ENCODE measurements around the gene PPL. TPM values are rescaled to one million over a fixed set of nuclear protein-coding genes. Genes with fewer than 3 reads are reported as not detected.

Gene PPL
- total RNA-seq, 1 experiment from 2014 or later, result 49.1 TPM

DNA sequence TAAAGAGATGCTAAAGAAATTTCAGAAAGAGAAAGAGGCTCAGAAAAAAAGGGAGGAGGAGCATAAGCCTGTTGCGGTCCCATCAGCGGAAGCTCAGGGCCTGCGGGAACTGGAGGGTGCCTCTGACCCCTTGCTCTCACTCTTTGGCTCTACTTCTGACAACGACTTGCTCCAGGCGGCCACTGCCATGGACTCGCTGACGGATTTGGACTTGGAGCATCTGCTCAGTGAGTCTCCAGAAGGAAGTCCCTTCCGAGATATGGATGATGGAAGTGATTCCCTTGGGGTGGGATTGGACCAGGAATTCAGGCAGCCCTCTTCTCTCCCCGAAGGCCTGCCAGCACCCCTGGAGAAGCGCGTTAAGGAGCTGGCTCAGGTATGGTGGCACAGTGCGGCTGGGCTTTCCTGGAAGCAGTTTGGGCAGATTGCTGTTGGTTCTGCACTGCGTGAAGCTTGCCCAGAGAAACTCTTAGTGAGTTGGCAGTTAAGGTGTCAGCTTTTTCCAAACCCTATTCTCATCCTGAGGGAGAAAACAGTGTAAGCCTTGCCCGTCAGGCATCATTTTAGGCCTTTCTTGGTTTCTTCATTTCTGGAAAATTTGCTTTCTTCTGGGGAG lies 76.1 kb downstream of the PPL start:
- no TSS peak for BruUV-seq (replicated peaks)
- peaks cover 11% of the 10 kb centered on the region for H3K4me1 Mint-ChIP-seq (ENCODE audit: insufficient read depth, unreplicated experiment)
- intact Hi-C loops (cut with micrococcal nuclease), result no loop called here
- DNase-seq (ENCODE audit: unreplicated experiment), result no peak
- TF ChIP-seq, protein P1, sequence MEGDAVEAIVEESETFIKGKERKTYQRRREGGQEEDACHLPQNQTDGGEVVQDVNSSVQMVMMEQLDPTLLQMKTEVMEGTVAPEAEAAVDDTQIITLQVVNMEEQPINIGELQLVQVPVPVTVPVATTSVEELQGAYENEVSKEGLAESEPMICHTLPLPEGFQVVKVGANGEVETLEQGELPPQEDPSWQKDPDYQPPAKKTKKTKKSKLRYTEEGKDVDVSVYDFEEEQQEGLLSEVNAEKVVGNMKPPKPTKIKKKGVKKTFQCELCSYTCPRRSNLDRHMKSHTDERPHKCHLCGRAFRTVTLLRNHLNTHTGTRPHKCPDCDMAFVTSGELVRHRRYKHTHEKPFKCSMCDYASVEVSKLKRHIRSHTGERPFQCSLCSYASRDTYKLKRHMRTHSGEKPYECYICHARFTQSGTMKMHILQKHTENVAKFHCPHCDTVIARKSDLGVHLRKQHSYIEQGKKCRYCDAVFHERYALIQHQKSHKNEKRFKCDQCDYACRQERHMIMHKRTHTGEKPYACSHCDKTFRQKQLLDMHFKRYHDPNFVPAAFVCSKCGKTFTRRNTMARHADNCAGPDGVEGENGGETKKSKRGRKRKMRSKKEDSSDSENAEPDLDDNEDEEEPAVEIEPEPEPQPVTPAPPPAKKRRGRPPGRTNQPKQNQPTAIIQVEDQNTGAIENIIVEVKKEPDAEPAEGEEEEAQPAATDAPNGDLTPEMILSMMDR (IDR thresholded peaks at IDR 0.05; ENCODE audit: unreplicated experiment), result no peak
- POLR2A ChIA-PET, result interaction anchor here (0.6 to 1.8 kb wide), 2 partner anchors 10 to 51 kb away, joined by 3 to 7 read pairs; no protein-coding TSS in a partner anchor
- no peaks in the 10 kb centered on the region for H3K27me3 Mint-ChIP-seq (ENCODE audit: insufficient read depth, unreplicated experiment)
- H3K27ac Mint-ChIP-seq (ENCODE audit: low read depth, unreplicated experiment), result no peak overlapping the region
- peaks cover 65% of the 10 kb centered on the region for H3K36me3 Mint-ChIP-seq (ENCODE audit: insufficient read depth, unreplicated experiment)
- no peaks in the 10 kb centered on the region for H3K9me3 Mint-ChIP-seq (ENCODE audit: unreplicated experiment)
- no peak overlapping the region for H3K4me3 Mint-ChIP-seq (ENCODE audit: unreplicated experiment)
- CTCF ChIA-PET, result interaction anchor here (0.6 kb wide), 1 partner anchor 12 kb away, joined by 3 read pairs; no protein-coding TSS in a partner anchor

DNA sequence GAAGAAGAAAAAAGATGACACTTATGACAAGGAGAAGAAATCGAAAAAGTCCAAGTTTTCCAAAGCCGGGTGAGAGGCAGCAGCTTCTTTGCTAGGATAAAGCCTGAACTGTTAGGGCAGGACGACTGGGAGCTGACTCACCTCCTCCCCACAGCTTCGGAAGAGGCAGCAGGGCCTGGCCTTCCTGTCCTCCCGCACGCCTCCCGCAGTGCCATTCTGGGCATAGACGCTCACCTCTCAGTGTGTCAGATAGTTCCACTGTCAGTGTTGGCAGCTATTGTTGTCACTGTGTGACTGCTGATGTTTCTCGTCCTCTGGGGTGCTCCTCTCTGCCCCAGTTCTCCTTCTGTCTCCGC lies 77.1 kb downstream of the PPL start:
- CTCF ChIA-PET, result no interaction called here
- Mint-ChIP-seq H3K4me3 (ENCODE audit: unreplicated experiment) (no peak overlapping the region), H3K27ac (ENCODE audit: low read depth, unreplicated experiment) (no peak overlapping the region), H3K36me3 (ENCODE audit: insufficient read depth, unreplicated experiment) (peaks cover 69% of the 10 kb centered on the region), H3K4me1 (ENCODE audit: insufficient read depth, unreplicated experiment) (peaks cover 11% of the 10 kb centered on the region), H3K9me3 (ENCODE audit: unreplicated experiment) (no peaks in the 10 kb centered on the region), H3K27me3 (ENCODE audit: insufficient read depth, unreplicated experiment) (no peaks in the 10 kb centered on the region)
- no TSS peak for BruUV-seq (replicated peaks)
- intact Hi-C loops (cut with micrococcal nuclease), result no loop called here
- POLR2A ChIA-PET, result interaction anchor here (0.7 to 1.8 kb wide), 2 partner anchors 9 to 148 kb away, joined by 3 to 7 read pairs; no protein-coding TSS in a partner anchor
- DNase-seq (ENCODE audit: unreplicated experiment), result no peak
- TF ChIP-seq, protein P1 (IDR thresholded peaks at IDR 0.05; ENCODE audit: unreplicated experiment), result no peak

DNA sequence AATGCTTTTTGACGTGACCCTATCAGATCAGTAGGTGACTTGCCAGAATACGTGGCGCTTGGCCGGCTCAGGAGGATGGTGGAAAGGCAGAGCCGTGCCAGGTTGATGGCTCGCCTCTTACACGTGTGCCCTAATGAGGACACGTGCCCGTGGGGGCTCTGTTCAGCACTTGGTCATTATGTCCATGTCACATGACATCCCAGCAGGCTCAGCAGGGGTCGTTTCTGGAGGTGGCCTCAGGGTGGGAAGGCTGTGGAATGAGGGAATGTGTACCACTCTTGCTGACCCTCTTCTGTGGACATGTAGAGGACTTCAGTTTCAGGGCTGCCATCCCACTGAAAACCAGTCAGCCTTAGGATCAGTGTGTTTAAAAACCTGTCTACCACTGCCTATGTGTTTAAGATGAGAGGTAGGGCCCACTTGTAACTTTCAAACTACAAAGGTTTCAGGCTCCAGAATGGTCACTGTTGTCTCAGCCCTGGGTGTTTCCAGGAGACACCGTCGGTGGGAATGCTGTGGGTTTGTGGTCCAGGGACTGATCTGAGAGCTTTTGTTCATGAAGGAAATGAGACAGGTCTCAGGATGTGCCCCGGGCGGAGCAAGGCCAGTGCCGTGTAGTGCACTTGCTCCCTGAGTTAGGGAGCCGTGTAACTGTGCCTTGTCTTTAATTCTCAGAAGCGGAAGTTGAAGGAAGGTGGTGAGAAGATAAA lies 77.6 kb downstream of the PPL start:
- Mint-ChIP-seq H3K4me3 (ENCODE audit: unreplicated experiment) (no peak overlapping the region), H3K4me1 (ENCODE audit: insufficient read depth, unreplicated experiment) (peaks cover 11% of the 10 kb centered on the region), H3K27ac (ENCODE audit: low read depth, unreplicated experiment) (peak overlapping the region; percentile 77), H3K36me3 (ENCODE audit: insufficient read depth, unreplicated experiment) (peaks cover 74% of the 10 kb centered on the region), H3K27me3 (ENCODE audit: insufficient read depth, unreplicated experiment) (no peaks in the 10 kb centered on the region), H3K9me3 (ENCODE audit: unreplicated experiment) (no peaks in the 10 kb centered on the region)
- intact Hi-C loops (cut with micrococcal nuclease), result no loop called here
- ChIA-PET POLR2A (interaction anchor here (0.7 to 1.8 kb wide), 2 partner anchors 8 to 149 kb away, joined by 3 to 7 read pairs; no protein-coding TSS in a partner anchor), CTCF (no interaction called here)
- TF ChIP-seq, protein P1 (IDR thresholded peaks at IDR 0.05; ENCODE audit: unreplicated experiment), result no peak
- DNase-seq (ENCODE audit: unreplicated experiment), result no peak
- no TSS peak for BruUV-seq (replicated peaks)

DNA sequence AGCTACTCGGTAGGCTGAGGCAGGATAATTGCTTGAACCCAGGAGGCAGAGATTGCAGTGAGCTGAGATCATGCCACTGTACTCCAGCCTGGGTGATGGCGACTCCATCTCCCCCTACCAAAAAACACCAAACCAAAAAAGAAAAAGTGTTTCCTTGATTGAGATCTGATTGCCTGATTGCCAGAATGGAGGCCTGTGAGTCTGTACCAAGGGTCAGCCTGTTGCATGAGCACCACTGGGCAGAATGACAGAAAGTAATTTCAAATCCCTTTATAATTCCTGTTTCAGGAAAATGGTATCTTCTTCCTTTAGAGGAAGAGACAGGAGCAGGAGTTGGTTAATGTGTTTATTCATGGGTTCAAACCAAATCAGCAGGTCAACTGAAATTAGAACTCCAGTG lies 81.1 kb downstream of the PPL start:
- H3K4me3 Mint-ChIP-seq (ENCODE audit: unreplicated experiment), result no peak overlapping the region
- H3K36me3 Mint-ChIP-seq (ENCODE audit: insufficient read depth, unreplicated experiment), result peaks cover 89% of the 10 kb centered on the region
- POLR2A ChIA-PET, result no interaction called here
- TF ChIP-seq, protein P1 (IDR thresholded peaks at IDR 0.05; ENCODE audit: unreplicated experiment), result no peak
- intact Hi-C loops (cut with micrococcal nuclease), result no loop called here
- H3K27ac Mint-ChIP-seq (ENCODE audit: low read depth, unreplicated experiment), result no peak overlapping the region
- H3K27me3 Mint-ChIP-seq (ENCODE audit: insufficient read depth, unreplicated experiment), result no peaks in the 10 kb centered on the region
- peaks cover 23% of the 10 kb centered on the region for H3K4me1 Mint-ChIP-seq (ENCODE audit: insufficient read depth, unreplicated experiment)
- no TSS peak for BruUV-seq (replicated peaks)
- CTCF ChIA-PET, result interaction anchor here (0.7 kb wide), 1 partner anchor 80 kb away, joined by 3 read pairs; no protein-coding TSS in a partner anchor
- DNase-seq (ENCODE audit: unreplicated experiment), result no peak
- no peaks in the 10 kb centered on the region for H3K9me3 Mint-ChIP-seq (ENCODE audit: unreplicated experiment)
